Keratinocyte (primary cell): Measurements from ENCODE around the gene SYNM. TPM values are rescaled to one million over a fixed set of nuclear protein-coding genes. Genes with fewer than 3 reads are reported as not detected.

Experiments
- DNase-seq: peaks from one replicate; pipeline ENCODE4 v3.0.0-alpha.2; 2011; ENCODE audit warnings: low read depth, missing footprints, low spot score
- FAIRE-seq: peaks from 2 replicates; lab custom pipeline; 2011; peaks lifted over from hg19 to GRCh38; lab: Jason Lieb, UNC
- H2AFZ ChIP-seq: 2 replicates; pipeline ENCODE4 v1.6.0; 2012; ENCODE audit warnings: low read length, control low read depth, inconsistent platforms; ENCODE audit not compliant: control insufficient read depth
- H3K27ac ChIP-seq: 2 replicates; pipeline ENCODE4 v1.5.1; 2011; ENCODE audit warnings: low read length; ENCODE audit not compliant: control insufficient read depth, insufficient read depth
- H3K27me3 ChIP-seq: 3 replicates; pipeline ENCODE4 v1.6.0; 2011; ENCODE audit warnings: low read length; ENCODE audit not compliant: control insufficient read depth, insufficient read depth; ENCODE audit errors: extremely low read depth
- H3K36me3 ChIP-seq, 2 experiments: 2 replicates in 1 of 2; 3 replicates in 1 of 2; pipeline ENCODE4 v1.5.1; 2011; ENCODE audit warnings: low read length in 2 of 2, mild to moderate bottlenecking in 1 of 2; ENCODE audit not compliant: control insufficient read depth in 2 of 2, insufficient read depth in 2 of 2; ENCODE audit errors: extremely low read depth in 1 of 2
- H3K4me1 ChIP-seq: 3 replicates; pipeline ENCODE4 v1.5.1; 2011; ENCODE audit warnings: low read length; ENCODE audit not compliant: control insufficient read depth, insufficient read depth; ENCODE audit errors: extremely low read depth
- H3K4me2 ChIP-seq: 3 replicates; pipeline ENCODE4 v1.6.0; 2011; ENCODE audit warnings: low read depth, low read length; ENCODE audit not compliant: control insufficient read depth, insufficient read depth; ENCODE audit errors: extremely low read depth
- H3K4me3 ChIP-seq, 3 experiments: fragments of 200-600 bp in 1 of 3; sonication (generic) in 1 of 3; 2 replicates in 2 of 3; 3 replicates in 1 of 3; pipeline ENCODE4 v1.5.1; 2011 to 2016; ENCODE audit warnings: low read length in 3 of 3, mild to moderate bottlenecking in 3 of 3, control low read depth in 2 of 3, inconsistent platforms in 1 of 3, low read depth in 1 of 3, mixed read lengths in 1 of 3, mixed run types in 1 of 3, moderate library complexity in 1 of 3; ENCODE audit not compliant: control insufficient read depth in 2 of 3, insufficient read depth in 2 of 3; ENCODE audit errors: extremely low read depth in 1 of 3
- H3K79me2 ChIP-seq: 2 replicates; pipeline ENCODE4 v1.6.0; 2012; ENCODE audit warnings: low read length; ENCODE audit not compliant: control insufficient read depth, insufficient read depth
- H3K9ac ChIP-seq: 3 replicates; pipeline ENCODE4 v1.6.0; 2011; ENCODE audit warnings: low read length; ENCODE audit not compliant: control insufficient read depth, insufficient read depth; ENCODE audit errors: extremely low read depth
- H3K9me1 ChIP-seq: 3 replicates; pipeline ENCODE4 v1.6.0; 2011; ENCODE audit warnings: low read length; ENCODE audit not compliant: control insufficient read depth, insufficient read depth; ENCODE audit errors: extremely low read depth
- H3K9me3 ChIP-seq: 2 replicates; pipeline ENCODE4 v1.5.1; 2012; ENCODE audit warnings: low read depth, low read length; ENCODE audit not compliant: control insufficient read depth
- H4K20me1 ChIP-seq: 3 replicates; pipeline ENCODE4 v1.6.0; 2011; ENCODE audit warnings: low read length; ENCODE audit not compliant: control insufficient read depth, insufficient read depth; ENCODE audit errors: extremely low read depth
- CTCF ChIP-seq, 3 experiments: IDR thresholded peaks in 1 of 3; conservative IDR thresholded peaks in 1 of 3; optimal IDR thresholded peaks in 1 of 3; 2 replicates in 2 of 3; 3 replicates in 1 of 3; pipeline versions ENCODE3 to v1.5.1; 2011; ENCODE audit warnings: low read length in 3 of 3, mild to moderate bottlenecking in 3 of 3, moderate library complexity in 2 of 3, control low read depth in 1 of 3, inconsistent platforms in 1 of 3; ENCODE audit not compliant: insufficient read depth in 2 of 3; ENCODE audit errors: extremely low read depth in 1 of 3
- EZH2 ChIP-seq: IDR thresholded peaks from one replicate; pipeline ENCODE4 v1.6.1; 2012; ENCODE audit warnings: inconsistent platforms, mild to moderate bottlenecking, low read length, moderate library complexity
- dilution Hi-C: fragments of 300-500 bp; cut with MboI; formaldehyde crosslinking; loops from one replicate; pipeline ENCODE4 v1.7.0; 2020; ENCODE audit warnings: low sequenced_read_pairs; ENCODE audit not compliant: extremely low pct_ligation_motif_present
- polyA plus RNA-seq, 5 experiments: library from polyadenylated mRNA; depleted of rRNA in 3 of 5; stranded (reverse) in 3 of 5; stranded (forward) in 1 of 5; unstranded in 1 of 5; fragments of >200 nt; gene quantifications; 1 replicate in 1 of 5; 2 replicates in 3 of 5; 3 replicates in 1 of 5; pipeline versions ENCODE4 v1.2.1 to v1.2.3, GENCODE V29; 2011 to 2012; ENCODE audit warnings: missing spikeins in 2 of 5, low read depth in 1 of 5, low replicate concordance in 1 of 5

The SYNM gene
- polyA plus RNA-seq, 1 donor (not counting 4 experiments of a cell fraction or from before 2014, with no cell fraction given), result 0.09 TPM

- dilution Hi-C loops, result no loop called here
These were observed 47.9 kb upstream of the SYNM start for GRCh38 chr15:99057020-99057419.

GRCh38 chr15:99057697-99058420 is 47.0 kb upstream of the SYNM start:
- dilution Hi-C loops, result no loop called here

More at GRCh38 chr15:99057020-99057419, 47.9 kb upstream of the SYNM start:
- H4K20me1 ChIP-seq, result no peaks in the 10 kb centered on the region
- no peak overlapping the region for H2AFZ ChIP-seq
- peaks cover 23% of the 10 kb centered on the region for H3K27me3 ChIP-seq
- H3K9me3 ChIP-seq, result no peaks in the 10 kb centered on the region
- H3K36me3 ChIP-seq, result no peaks in the 10 kb centered on the region
- no peaks in the 10 kb centered on the region for H3K9me1 ChIP-seq
- no peak for FAIRE-seq
- no peak overlapping the region for H3K4me3 ChIP-seq
- no peaks in the 10 kb centered on the region for H3K79me2 ChIP-seq
- TF ChIP-seq CTCF (optimal IDR thresholded peaks at IDR 0.05 in 1 of 3, IDR thresholded peaks at IDR 0.05 in 1 of 3, conservative IDR thresholded peaks at IDR 0.05 in 1 of 3; ENCODE audit: extremely low read depth in 1 of 3, insufficient read depth in 2 of 3, low read length in 3 of 3) (no peak), EZH2 (no peak)
- no peaks in the 10 kb centered on the region for H3K4me1 ChIP-seq
- no peak overlapping the region for H3K9ac ChIP-seq
- H3K27ac ChIP-seq, result no peak overlapping the region
- DNase-seq, result no peak
- H3K4me2 ChIP-seq, result no peak overlapping the region

More at GRCh38 chr15:99057697-99058420, 47.0 kb upstream of the SYNM start:
- Histone ChIP-seq H3K9ac (no peak overlapping the region), H2AFZ (no peak overlapping the region), H3K9me1 (no peaks in the 10 kb centered on the region), H3K9me3 (no peaks in the 10 kb centered on the region), H3K4me3 (no peak overlapping the region), H4K20me1 (no peaks in the 10 kb centered on the region), H3K27ac (no peak overlapping the region), H3K4me1 (no peaks in the 10 kb centered on the region), H3K27me3 (peaks cover 25% of the 10 kb centered on the region), H3K36me3 (no peaks in the 10 kb centered on the region), H3K79me2 (no peaks in the 10 kb centered on the region), H3K4me2 (no peak overlapping the region)
- FAIRE-seq (no peak), DNase-seq (no peak)
- TF ChIP-seq CTCF (optimal IDR thresholded peaks at IDR 0.05 in 1 of 3, IDR thresholded peaks at IDR 0.05 in 1 of 3, conservative IDR thresholded peaks at IDR 0.05 in 1 of 3; ENCODE audit: extremely low read depth in 1 of 3, insufficient read depth in 2 of 3, low read length in 3 of 3) (no peak), EZH2 (no peak)
